Trophoblast cell (in vitro differentiated cells and primary cell): ENCODE results near the gene CCDC187.
"Not testable (repeated sequence)": the region's sequence is repeated elsewhere in the genome, so short reads cannot be mapped to it uniquely, and the experiment has no call there.

Experiments
- DNase-seq, 2 donors: peaks; one replicate each; pipeline ENCODE4 v3.0.0-alpha.2; 2016
- H2AFZ ChIP-seq: 2 replicates; pipeline ENCODE4 v1.6.1; 2013; ENCODE audit warnings: low read length, moderate library complexity, mild to moderate bottlenecking; ENCODE audit not compliant: insufficient read depth, poor library complexity
- H2AK5ac ChIP-seq: 2 replicates; pipeline ENCODE4 v1.6.1; 2013; ENCODE audit warnings: mild to moderate bottlenecking, low read length
- H2BK120ac ChIP-seq: 2 replicates; pipeline ENCODE4 v1.6.1; 2013; ENCODE audit warnings: low read length, mild to moderate bottlenecking, moderate library complexity; ENCODE audit not compliant: insufficient read depth, poor library complexity
- H2BK12ac ChIP-seq: 2 replicates; pipeline ENCODE4 v1.6.1; 2013; ENCODE audit warnings: mild to moderate bottlenecking, low read length, moderate library complexity
- H2BK5ac ChIP-seq: 2 replicates; pipeline ENCODE4 v1.6.1; 2013; ENCODE audit warnings: low read length, low read depth, moderate library complexity, mild to moderate bottlenecking; ENCODE audit not compliant: poor library complexity
- H3K14ac ChIP-seq: 2 replicates; pipeline ENCODE4 v1.6.1; 2013; ENCODE audit warnings: mild to moderate bottlenecking, low read length
- H3K18ac ChIP-seq: 2 replicates; pipeline ENCODE4 v1.6.1; 2013; ENCODE audit warnings: mild to moderate bottlenecking, low read length
- H3K23ac ChIP-seq: 2 replicates; pipeline ENCODE4 v1.6.1; 2013; ENCODE audit warnings: low read length
- H3K27ac ChIP-seq: 2 replicates; pipeline ENCODE4 v1.5.1; 2013; ENCODE audit warnings: low read depth, mild to moderate bottlenecking, inconsistent platforms, low read length, moderate library complexity
- H3K27me3 ChIP-seq: 2 replicates; pipeline ENCODE4 v1.6.1; 2013; ENCODE audit warnings: inconsistent platforms, mild to moderate bottlenecking, low read length, moderate library complexity; ENCODE audit not compliant: insufficient read depth
- H3K36me3 ChIP-seq, 2 experiments: 1 replicate in 1 of 2; 2 replicates in 1 of 2; pipeline ENCODE4 v1.6.1; 2013; ENCODE audit warnings: low read length in 2 of 2, mild to moderate bottlenecking in 2 of 2, moderate library complexity in 1 of 2; ENCODE audit not compliant: insufficient read depth in 2 of 2, control insufficient read depth in 1 of 2
- H3K4ac ChIP-seq: 2 replicates; pipeline ENCODE4 v1.6.1; 2013; ENCODE audit warnings: low read depth, mild to moderate bottlenecking, low read length, moderate library complexity
- H3K4me1 ChIP-seq, 2 experiments: 1 replicate in 1 of 2; 2 replicates in 1 of 2; pipeline ENCODE4 v1.6.1; 2013; ENCODE audit warnings: low read length in 2 of 2, mild to moderate bottlenecking in 2 of 2, moderate library complexity in 1 of 2; ENCODE audit not compliant: insufficient read depth in 2 of 2, control insufficient read depth in 1 of 2
- H3K4me2 ChIP-seq: 2 replicates; pipeline ENCODE4 v1.6.1; 2013; ENCODE audit warnings: inconsistent platforms, mild to moderate bottlenecking, low read length, moderate library complexity
- H3K4me3 ChIP-seq: 2 replicates; pipeline ENCODE4 v1.5.1; 2013; ENCODE audit warnings: mild to moderate bottlenecking, low read depth, low read length, inconsistent platforms
- H3K79me1 ChIP-seq: one replicate; pipeline ENCODE4 v1.6.1; 2013; ENCODE audit warnings: low read length
- H3K79me2 ChIP-seq: 2 replicates; pipeline ENCODE4 v1.6.1; 2013; ENCODE audit warnings: low read length, mild to moderate bottlenecking; ENCODE audit not compliant: control insufficient read depth, insufficient read depth, poor library complexity
- H3K9ac ChIP-seq: 2 replicates; pipeline ENCODE4 v1.6.1; 2013; ENCODE audit warnings: mild to moderate bottlenecking, low read length
- H3K9me3 ChIP-seq: 2 replicates; pipeline ENCODE4 v1.6.1; 2013; ENCODE audit warnings: low read depth, mild to moderate bottlenecking, control low read depth, inconsistent platforms, low read length; ENCODE audit not compliant: insufficient read depth
- H4K12ac ChIP-seq: 2 replicates; pipeline ENCODE4 v1.6.1; 2013; ENCODE audit warnings: low read depth, mild to moderate bottlenecking, low read length, moderate library complexity
- H4K8ac ChIP-seq: 2 replicates; pipeline ENCODE4 v1.6.1; 2013; ENCODE audit warnings: low read depth, mild to moderate bottlenecking, low read length, moderate library complexity
- H4K91ac ChIP-seq: one replicate; pipeline ENCODE4 v1.6.1; 2013; ENCODE audit warnings: low read depth, mild to moderate bottlenecking, low read length, moderate library complexity
- WGBS: extraction: QIAGEN DNeasy Blood & Tissue Kit; methylation state at CpG from one replicate; pipeline ENCODE4 v1.1.7; 2013; ENCODE audit warnings: missing lambda C conversion rate; ENCODE audit not compliant: insufficient read length, insufficient coverage; ENCODE audit errors: extremely low coverage; 5-methylcytosine and 5-hydroxymethylcytosine counted together

CCDC187 gene

GRCh38 chr9:136320972-136321371 is 17.1 kb upstream of the CCDC187 start:
- H3K14ac ChIP-seq, H3K27me3 ChIP-seq, H4K91ac ChIP-seq, H3K27ac ChIP-seq, DNase-seq, H3K4me2 ChIP-seq, H3K9ac ChIP-seq, H3K4me3 ChIP-seq, H3K36me3 ChIP-seq, H2BK5ac ChIP-seq, H3K79me2 ChIP-seq, H3K79me1 ChIP-seq, H3K18ac ChIP-seq, H3K4me1 ChIP-seq, H2AFZ ChIP-seq, H2AK5ac ChIP-seq, H3K4ac ChIP-seq, H2BK12ac ChIP-seq, H3K23ac ChIP-seq, H4K8ac ChIP-seq, H3K9me3 ChIP-seq, H4K12ac ChIP-seq, H2BK120ac ChIP-seq: not testable (repeated sequence)

GRCh38 chr9:136319955-136320354 is 16.1 kb upstream of the CCDC187 start:
- no CpG with 5 or more reads among the region's 3 CpGs for WGBS

GRCh38 chr9:136319244-136319643 is 15.3 kb upstream of the CCDC187 start:
- H3K79me2 ChIP-seq, H3K79me1 ChIP-seq, H3K27me3 ChIP-seq, H3K27ac ChIP-seq, H3K9ac ChIP-seq, H3K4ac ChIP-seq, H4K8ac ChIP-seq, H3K4me1 ChIP-seq, H4K12ac ChIP-seq, H2BK5ac ChIP-seq, H2AK5ac ChIP-seq, DNase-seq, H3K4me3 ChIP-seq, H3K23ac ChIP-seq, H3K14ac ChIP-seq, H3K4me2 ChIP-seq, H3K36me3 ChIP-seq, H3K18ac ChIP-seq, H2BK120ac ChIP-seq, H2BK12ac ChIP-seq, H2AFZ ChIP-seq, H4K91ac ChIP-seq: not testable (repeated sequence)
- peaks cover 16% of the 10 kb centered on the region for H3K9me3 ChIP-seq
- WGBS = no CpG with 5 or more reads among the region's 14 CpGs

More at GRCh38 chr9:136319955-136320354, 16.1 kb upstream of the CCDC187 start:
- not testable (repeated sequence) for H4K8ac ChIP-seq, H3K4me3 ChIP-seq, H3K4me1 ChIP-seq, H3K27ac ChIP-seq, H3K79me1 ChIP-seq, H3K9ac ChIP-seq, H2AK5ac ChIP-seq, H4K12ac ChIP-seq, DNase-seq, H3K27me3 ChIP-seq, H2BK12ac ChIP-seq, H3K18ac ChIP-seq, H3K23ac ChIP-seq, H3K79me2 ChIP-seq, H3K4me2 ChIP-seq, H2BK5ac ChIP-seq, H3K36me3 ChIP-seq, H3K4ac ChIP-seq, H3K14ac ChIP-seq, H2BK120ac ChIP-seq, H4K91ac ChIP-seq, H2AFZ ChIP-seq
- peaks cover 15% of the 10 kb centered on the region for H3K9me3 ChIP-seq

- H2BK5ac ChIP-seq = no peak overlapping the region
- H3K27me3 ChIP-seq = no peaks in the 10 kb centered on the region
- H3K4me3 ChIP-seq = no peak overlapping the region
- H2BK12ac ChIP-seq = no peak overlapping the region
- H3K9ac ChIP-seq = no peak overlapping the region
- H3K79me1 ChIP-seq = peaks cover 1% of the 10 kb centered on the region
- no peak overlapping the region for H3K4ac ChIP-seq
- H3K23ac ChIP-seq = no peak overlapping the region
- H3K14ac ChIP-seq = no peak overlapping the region
- H3K27ac ChIP-seq = no peak overlapping the region
- H3K9me3 ChIP-seq = peaks cover 16% of the 10 kb centered on the region
- H4K91ac ChIP-seq = no peak overlapping the region
- H3K4me1 ChIP-seq = no peaks in the 10 kb centered on the region
- no CpG with 5 or more reads among the region's 16 CpGs for WGBS
- H3K18ac ChIP-seq = no peak overlapping the region
- H3K4me2 ChIP-seq = no peak overlapping the region
- no peak overlapping the region for H2AK5ac ChIP-seq
- no peaks in the 10 kb centered on the region for H3K36me3 ChIP-seq
- H4K8ac ChIP-seq = no peak overlapping the region
- H2AFZ ChIP-seq = no peak overlapping the region
- DNase-seq = no peak
- H3K79me2 ChIP-seq = no peaks in the 10 kb centered on the region
- no peak overlapping the region for H2BK120ac ChIP-seq
- no peak overlapping the region for H4K12ac ChIP-seq
These were observed 14.9 kb upstream of the CCDC187 start for GRCh38 chr9:136318776-136319241.
